Stimulated activated CD8-positive, alpha-beta memory T cell treated with anti-CD3 and anti-CD28 coated beads, Interleukin-7, amount 100 ng/mL, for 1 hour (primary cell): ENCODE data around the gene CD44.

Source experiments
- DNase-seq, 2 donors: peaks; one replicate each; pipeline ENCODE4 v3.0.0-alpha.2; 2020; ENCODE audit warnings: low read depth in 2 of 2

CD44 gene

GRCh38 chr11:35112056-35112845 is 26.7 kb upstream of the CD44 start:
- DNase-seq, result no peak

DNA sequence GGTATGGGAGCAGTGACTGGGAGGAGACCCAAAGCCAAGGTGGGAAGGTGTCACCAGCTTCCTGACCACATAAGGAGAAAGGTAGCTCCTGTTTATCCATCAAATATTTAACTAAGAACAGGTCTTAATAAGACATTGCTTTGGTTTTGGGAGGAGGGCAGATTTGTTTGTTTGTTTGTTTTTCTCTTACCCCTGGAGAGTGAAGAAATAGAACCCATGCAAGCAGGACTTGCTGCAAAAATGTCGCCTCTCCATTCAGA is 26.2 kb upstream of the CD44 start:
- no peak for DNase-seq

DNA sequence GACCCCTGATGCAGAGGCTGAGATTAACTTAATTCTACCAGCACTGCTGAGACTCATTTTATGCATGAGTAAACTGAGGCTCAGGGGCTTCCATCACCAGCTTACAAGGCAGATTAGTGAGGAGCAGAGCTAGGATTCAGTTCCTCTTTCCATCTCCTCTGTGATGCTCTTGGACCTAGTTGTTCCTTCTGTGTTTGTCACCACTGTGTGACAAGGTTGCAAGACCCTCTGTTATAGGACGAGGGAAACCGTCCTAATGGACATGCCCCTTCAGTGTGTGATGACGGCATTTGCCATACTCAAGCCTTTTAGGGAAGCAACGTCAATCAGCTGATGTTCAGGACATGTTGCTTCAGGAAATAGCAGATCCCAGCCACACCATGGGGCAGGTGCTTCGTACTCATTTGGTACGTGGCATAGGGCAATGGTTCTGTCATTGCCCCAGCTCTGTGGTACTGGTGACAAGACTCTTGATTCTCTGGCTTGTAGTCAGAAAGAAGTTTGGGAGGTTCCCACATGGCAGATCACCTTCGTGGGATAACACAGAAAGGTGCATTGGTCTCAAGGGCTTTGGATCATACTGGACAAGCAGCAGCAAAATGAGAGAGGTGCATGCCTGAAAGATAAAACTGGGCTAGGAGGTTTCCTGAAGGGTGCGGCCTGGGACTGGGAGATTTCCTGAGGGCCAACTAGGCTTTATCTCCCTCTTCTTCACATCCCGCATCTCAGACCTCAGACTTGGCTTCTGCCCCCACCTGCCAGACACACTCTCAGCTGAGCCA is 23.9 kb upstream of the CD44 start:
- DNase-seq, result no peak

- no peak for DNase-seq
Observed at GRCh38 chr11:35115688-35116030, 23.3 kb upstream of the CD44 start.

GRCh38 chr11:35116245-35116644 is 22.7 kb upstream of the CD44 start:
- DNase-seq, result no peak

GRCh38 chr11:35116762-35117640 is 22.0 kb upstream of the CD44 start:
- DNase-seq, result no peak

- DNase-seq, result no peak
Observed at GRCh38 chr11:35118906-35119305, 20.1 kb upstream of the CD44 start.

GRCh38 chr11:35121326-35121865 is 17.6 kb upstream of the CD44 start:
- no peak for DNase-seq

- DNase-seq, result no peak
Observed at GRCh38 chr11:35122308-35122707, 16.7 kb upstream of the CD44 start.

DNA sequence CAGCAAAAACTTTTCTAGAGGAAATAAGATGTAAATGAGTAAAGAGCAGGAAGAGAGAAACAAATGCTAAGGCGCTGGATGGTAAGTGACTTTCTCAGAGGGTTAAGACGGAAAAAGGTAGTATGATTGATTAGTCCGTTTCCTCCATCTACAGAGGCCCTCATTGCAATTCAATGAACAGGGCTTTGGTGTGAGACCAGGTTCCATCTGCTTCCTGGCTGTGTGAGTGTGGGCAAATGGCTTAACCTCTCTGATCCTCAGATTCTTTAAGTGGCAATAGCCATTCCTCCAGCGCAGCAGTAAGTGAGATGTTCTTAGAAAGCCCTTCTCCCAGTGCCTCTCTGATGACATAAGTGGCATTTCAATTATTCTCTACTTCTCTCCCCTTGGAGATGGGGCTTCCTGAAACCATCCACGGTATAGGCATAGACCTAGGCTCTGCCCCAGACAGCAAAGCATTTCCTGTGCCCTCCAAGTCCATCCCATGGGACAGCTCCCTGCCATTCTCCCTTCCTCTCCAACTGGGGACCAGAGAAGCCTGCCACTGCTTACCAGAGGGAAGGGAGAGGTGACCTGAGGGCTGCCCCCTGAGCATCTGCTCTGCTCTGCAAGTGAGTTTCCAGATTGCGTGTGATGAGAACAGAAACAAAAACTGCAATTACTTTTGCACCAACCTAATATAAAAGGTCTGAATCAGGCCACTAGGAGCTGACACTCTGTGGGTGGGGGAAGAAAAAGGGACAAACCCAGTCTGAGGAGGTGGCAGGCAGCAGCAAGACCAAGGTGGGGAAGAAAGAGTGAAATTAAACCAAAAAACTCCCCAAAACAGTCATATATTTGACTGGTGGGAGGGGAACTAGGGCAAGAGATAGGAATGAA is 12.7 kb upstream of the CD44 start:
- DNase-seq, result no peak

- no peak for DNase-seq
Observed at GRCh38 chr11:35126879-35127581, 11.9 kb upstream of the CD44 start.

DNA sequence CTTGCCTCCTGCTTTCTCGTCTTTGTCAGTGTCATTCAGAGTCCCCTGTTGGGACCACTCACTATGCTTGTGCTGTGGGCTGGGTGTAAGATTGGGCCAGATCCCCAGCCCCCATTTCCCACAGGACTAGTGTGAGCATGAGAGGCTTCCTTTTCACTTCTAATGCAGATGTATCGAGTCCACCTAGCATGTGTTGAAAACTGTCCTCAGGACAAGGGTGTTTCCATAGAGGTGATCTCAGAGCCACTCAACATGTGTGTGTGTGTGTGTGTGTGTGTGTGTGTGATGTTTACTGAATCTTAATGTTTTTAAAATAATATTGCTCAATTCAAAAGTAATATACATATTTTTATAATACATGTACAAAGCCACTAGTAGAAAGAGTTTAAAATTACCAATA is 11.4 kb upstream of the CD44 start:
- no peak for DNase-seq

- no peak for DNase-seq
Observed at GRCh38 chr11:35131094-35131493, 7.9 kb upstream of the CD44 start.

GRCh38 chr11:35131886-35132285 is 7.1 kb upstream of the CD44 start:
- no peak for DNase-seq

DNA sequence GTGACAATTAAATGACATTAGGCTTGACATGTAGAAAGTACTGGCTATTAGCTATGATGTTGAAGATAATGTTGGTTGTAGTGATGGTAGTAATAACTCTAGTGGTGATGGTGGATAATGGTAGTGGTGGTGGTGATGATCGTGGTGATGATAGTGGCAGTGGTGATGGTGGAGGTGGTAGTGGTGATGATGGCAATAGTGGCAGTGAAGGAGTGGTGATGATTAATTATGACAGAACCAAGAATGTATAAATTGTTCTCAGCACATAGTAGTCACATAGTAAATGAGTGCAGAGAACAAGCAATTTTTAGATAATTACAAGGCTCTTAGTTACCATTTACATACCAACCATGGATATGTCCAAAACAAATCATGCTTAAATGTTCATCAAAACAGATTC is 5.3 kb upstream of the CD44 start:
- no peak for DNase-seq

GRCh38 chr11:35134403-35135148 is 4.4 kb upstream of the CD44 start:
- DNase-seq, result no peak

DNA sequence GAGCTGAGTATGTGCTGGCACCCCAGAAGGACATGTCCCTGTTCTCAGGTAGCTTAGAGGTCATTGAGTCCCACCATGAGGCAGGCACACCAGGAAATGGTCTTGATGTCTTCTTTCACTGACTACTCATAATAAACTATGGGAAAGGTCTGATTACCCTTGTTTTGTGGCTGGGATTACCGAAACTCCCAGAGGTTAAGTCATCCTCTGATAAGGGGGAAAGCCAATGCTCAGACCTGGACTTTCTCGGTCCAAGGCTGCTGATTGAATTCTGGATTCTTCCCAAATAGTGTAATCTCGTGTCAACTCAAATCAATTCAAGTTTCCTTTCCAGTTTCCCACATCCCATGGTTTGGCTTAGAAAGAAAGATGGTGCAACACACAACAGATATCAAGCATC is 3.7 kb upstream of the CD44 start:
- no peak for DNase-seq

DNA sequence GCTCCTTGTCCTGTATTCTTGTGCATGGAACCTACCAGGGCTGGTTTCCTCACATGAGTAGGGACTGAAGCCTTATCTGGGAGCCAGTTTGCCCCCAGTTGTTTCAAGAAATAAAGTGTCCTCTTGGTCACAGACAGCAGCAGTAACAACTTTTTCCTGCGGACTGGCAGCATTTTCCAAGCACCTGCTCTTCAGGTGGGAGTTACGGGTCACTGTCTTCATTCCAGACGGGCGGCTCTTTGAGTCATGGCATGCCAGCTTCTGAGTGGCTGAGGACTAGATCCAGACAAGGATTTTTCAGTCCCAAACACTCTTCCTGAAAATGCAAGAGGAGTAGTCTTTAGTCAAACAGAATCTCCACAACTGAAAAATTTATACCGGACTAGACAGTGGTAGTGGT is 2.7 kb upstream of the CD44 start:
- no peak for DNase-seq

GRCh38 chr11:35138058-35138457 is 913 bp upstream of the CD44 start:
- DNase-seq, result no peak

GRCh38 chr11:35138606-35138942 is 397 bp upstream of the CD44 start:
- no peak for DNase-seq
